HT1080 (cell line): ENCODE data around the gene MBTPS1. TPM values are rescaled to one million over a fixed set of nuclear protein-coding genes. Genes with fewer than 3 reads are reported as not detected.
"Not testable (repeated sequence)": the region's sequence is repeated elsewhere in the genome, so short reads cannot be mapped to it uniquely, and the experiment has no call there.

Experiments used
- DNase-seq: peaks from one replicate; pipeline ENCODE4 v3.0.0-alpha.2; 2015; ENCODE audit warnings: low read depth
- total RNA-seq: library from RNA; depleted of rRNA; stranded (reverse); fragments of >200 nt; shearing (Covaris generic); gene quantifications from 2 replicates; pipeline ENCODE4 v1.2.3, GENCODE V29; 2014

The MBTPS1 gene
- total RNA-seq, 1 experiment from 2014 or later, result 72.8 TPM

GRCh38 chr16:84137769-84138357 lies 21.1 kb upstream of the MBTPS1 start:
- DNase-seq, result no peak

- DNase-seq, result no peak
These were observed 20.5 kb upstream of the MBTPS1 start for GRCh38 chr16:84137287-84137686.

GRCh38 chr16:84136331-84137125 lies 19.8 kb upstream of the MBTPS1 start:
- DNase-seq, result no peak

GRCh38 chr16:84132527-84133285 lies 16.0 kb upstream of the MBTPS1 start:
- no peak for DNase-seq

GRCh38 chr16:84131117-84131516 lies 14.4 kb upstream of the MBTPS1 start:
- no peak for DNase-seq

GRCh38 chr16:84124257-84125073 lies 7.7 kb upstream of the MBTPS1 start:
- no peak for DNase-seq

- no peak for DNase-seq
These were observed 4.3 kb upstream of the MBTPS1 start for GRCh38 chr16:84121007-84121406.

- no peak for DNase-seq
These were observed 3.3 kb upstream of the MBTPS1 start for GRCh38 chr16:84120023-84120422.

- no peak for DNase-seq
These were observed 2.6 kb upstream of the MBTPS1 start for GRCh38 chr16:84119368-84119767.

- not testable (repeated sequence) for DNase-seq
These were observed 1.6 kb upstream of the MBTPS1 start for GRCh38 chr16:84118315-84118714.

- peak; percentile 23 for DNase-seq
These were observed 727 bp upstream of the MBTPS1 start for GRCh38 chr16:84117494-84117843.

GRCh38 chr16:84115919-84116719 lies 623 bp downstream of the MBTPS1 start:
- no peak for DNase-seq

- not testable (repeated sequence) for DNase-seq
These were observed 4.8 kb downstream of the MBTPS1 start for GRCh38 chr16:84111949-84112348.

GRCh38 chr16:84111525-84111924 lies 5.2 kb downstream of the MBTPS1 start:
- no peak for DNase-seq

- no peak for DNase-seq
These were observed 6.2 kb downstream of the MBTPS1 start for GRCh38 chr16:84110527-84110926.

- no peak for DNase-seq
These were observed 7.0 kb downstream of the MBTPS1 start for GRCh38 chr16:84109598-84110335.

GRCh38 chr16:84107921-84108320 lies 8.8 kb downstream of the MBTPS1 start:
- DNase-seq, result no peak

GRCh38 chr16:84105948-84106740 lies 10.6 kb downstream of the MBTPS1 start:
- no peak for DNase-seq

GRCh38 chr16:84105301-84105815 lies 11.4 kb downstream of the MBTPS1 start:
- DNase-seq, result no peak
